ENCODE data around the gene PUDP.

DNA sequence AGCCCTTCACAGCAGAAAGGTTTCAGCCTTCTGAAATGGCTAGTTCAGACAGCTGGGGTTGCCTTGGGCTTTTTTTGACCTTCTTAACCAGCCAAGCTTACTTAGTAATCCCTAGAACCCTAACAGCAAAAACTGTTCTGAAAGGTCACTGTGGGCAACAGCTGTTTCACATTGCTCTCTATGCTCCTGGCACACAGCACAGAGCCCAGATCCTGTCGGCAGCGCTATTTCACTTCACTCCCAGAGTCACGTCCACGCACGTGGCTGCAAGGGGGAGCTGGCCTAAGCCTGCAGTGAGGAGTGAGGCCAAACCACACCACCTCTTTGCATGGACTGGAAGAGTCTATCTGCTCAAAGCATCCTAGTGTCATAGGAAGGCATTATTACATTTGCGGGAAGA lies 32.4 kb downstream of the PUDP start:
- TF ChIP-seq, protein P1, sequence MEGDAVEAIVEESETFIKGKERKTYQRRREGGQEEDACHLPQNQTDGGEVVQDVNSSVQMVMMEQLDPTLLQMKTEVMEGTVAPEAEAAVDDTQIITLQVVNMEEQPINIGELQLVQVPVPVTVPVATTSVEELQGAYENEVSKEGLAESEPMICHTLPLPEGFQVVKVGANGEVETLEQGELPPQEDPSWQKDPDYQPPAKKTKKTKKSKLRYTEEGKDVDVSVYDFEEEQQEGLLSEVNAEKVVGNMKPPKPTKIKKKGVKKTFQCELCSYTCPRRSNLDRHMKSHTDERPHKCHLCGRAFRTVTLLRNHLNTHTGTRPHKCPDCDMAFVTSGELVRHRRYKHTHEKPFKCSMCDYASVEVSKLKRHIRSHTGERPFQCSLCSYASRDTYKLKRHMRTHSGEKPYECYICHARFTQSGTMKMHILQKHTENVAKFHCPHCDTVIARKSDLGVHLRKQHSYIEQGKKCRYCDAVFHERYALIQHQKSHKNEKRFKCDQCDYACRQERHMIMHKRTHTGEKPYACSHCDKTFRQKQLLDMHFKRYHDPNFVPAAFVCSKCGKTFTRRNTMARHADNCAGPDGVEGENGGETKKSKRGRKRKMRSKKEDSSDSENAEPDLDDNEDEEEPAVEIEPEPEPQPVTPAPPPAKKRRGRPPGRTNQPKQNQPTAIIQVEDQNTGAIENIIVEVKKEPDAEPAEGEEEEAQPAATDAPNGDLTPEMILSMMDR (IDR thresholded peaks at IDR 0.05): no peak
- TF ChIP-seq POLR2AphosphoS5 (IDR thresholded peaks at IDR 0.05): no peak
- no peak for TF ChIP-seq POLR2A (IDR thresholded peaks at IDR 0.05)
